Tibial artery (tissue), 4 donors: ENCODE data around the gene NTRK3.

Source experiments
- DNase-seq, 2 donors: peaks; one replicate each; pipeline ENCODE4 v3.0.0-alpha.2; 2019
- H3K27ac ChIP-seq, 2 donors: fragments of 200-600 bp; sonication (generic) in 1 of 2; 1 replicate in 1 of 2; 2 replicates in 1 of 2; pipeline ENCODE4 v1.5.1; 2018 to 2019; ENCODE audit warnings: mild to moderate bottlenecking in 1 of 2
- H3K27me3 ChIP-seq, 2 donors: fragments of 200-600 bp; sonication (generic) in 1 of 2; one replicate each; pipeline versions ENCODE4 v1.5.1 to v1.6.0; 2016 to 2019
- H3K36me3 ChIP-seq, 3 donors: fragments of 200-600 bp; sonication (generic) in 2 of 3; one replicate each; pipeline ENCODE4 v1.5.1; 2016 to 2019; ENCODE audit warnings: mild to moderate bottlenecking in 2 of 3
- H3K4me1 ChIP-seq, 4 donors: fragments of 200-600 bp; sonication (generic) in 2 of 4; 1 replicate in 3 of 4; 2 replicates in 1 of 4; pipeline ENCODE4 v1.5.1; 2016 to 2019
- H3K4me3 ChIP-seq, 2 donors: fragments of 200-600 bp; sonication (generic) in 1 of 2; 1 replicate in 1 of 2; 2 replicates in 1 of 2; pipeline ENCODE4 v1.5.1; 2018 to 2019; ENCODE audit warnings: mild to moderate bottlenecking in 2 of 2
- H3K9me3 ChIP-seq, 3 donors: fragments of 200-600 bp; sonication (generic) in 1 of 3; one replicate each; pipeline ENCODE4 v1.5.1; 2016 to 2019
- intact Hi-C: fragments of 100-400 bp; cut with DNase I; formaldehyde crosslinking; loops from one replicate; pipeline ENCODE4 v1.15.0; 2023; ENCODE audit warnings: low total_unique reads
- TF ChIP-seq, protein P1 (sequence below), 2 experiments: fragments of 200-600 bp in 1 of 2; fragments of 450-650 bp in 1 of 2; IDR thresholded peaks; one replicate each; pipeline ENCODE4 v1.5.1; 2017 to 2019; ENCODE audit warnings: antibody characterized with exemption in 2 of 2, mild to moderate bottlenecking in 1 of 2, moderate library complexity in 1 of 2

NTRK3 gene

DNA sequence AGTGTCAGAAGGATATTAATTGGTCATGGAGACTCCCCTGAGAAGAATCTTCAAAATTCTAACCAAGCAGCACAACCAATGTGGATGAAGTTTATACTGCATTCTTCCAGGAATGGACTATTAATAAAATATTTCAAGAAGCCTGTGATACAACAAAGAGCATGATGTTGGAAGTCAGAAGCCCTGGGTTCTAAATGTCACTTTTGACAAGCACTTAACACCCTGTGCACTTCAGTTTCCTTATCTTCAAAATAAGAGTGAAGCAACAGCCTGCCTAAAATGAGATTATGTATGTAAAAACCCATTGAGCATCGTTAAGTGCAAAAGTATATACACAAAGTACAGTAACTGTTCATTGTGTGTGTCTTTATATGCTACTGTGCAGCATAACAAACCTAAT lies 369.4 kb downstream of the NTRK3 start:
- intact Hi-C loops, result no loop called here
- H3K27ac ChIP-seq, result no peak overlapping the region
- H3K27me3 ChIP-seq, result no peaks in the 10 kb centered on the region
- H3K4me1 ChIP-seq, result no peaks in the 10 kb centered on the region
- H3K4me3 ChIP-seq, result no peak overlapping the region
- TF ChIP-seq, protein P1, sequence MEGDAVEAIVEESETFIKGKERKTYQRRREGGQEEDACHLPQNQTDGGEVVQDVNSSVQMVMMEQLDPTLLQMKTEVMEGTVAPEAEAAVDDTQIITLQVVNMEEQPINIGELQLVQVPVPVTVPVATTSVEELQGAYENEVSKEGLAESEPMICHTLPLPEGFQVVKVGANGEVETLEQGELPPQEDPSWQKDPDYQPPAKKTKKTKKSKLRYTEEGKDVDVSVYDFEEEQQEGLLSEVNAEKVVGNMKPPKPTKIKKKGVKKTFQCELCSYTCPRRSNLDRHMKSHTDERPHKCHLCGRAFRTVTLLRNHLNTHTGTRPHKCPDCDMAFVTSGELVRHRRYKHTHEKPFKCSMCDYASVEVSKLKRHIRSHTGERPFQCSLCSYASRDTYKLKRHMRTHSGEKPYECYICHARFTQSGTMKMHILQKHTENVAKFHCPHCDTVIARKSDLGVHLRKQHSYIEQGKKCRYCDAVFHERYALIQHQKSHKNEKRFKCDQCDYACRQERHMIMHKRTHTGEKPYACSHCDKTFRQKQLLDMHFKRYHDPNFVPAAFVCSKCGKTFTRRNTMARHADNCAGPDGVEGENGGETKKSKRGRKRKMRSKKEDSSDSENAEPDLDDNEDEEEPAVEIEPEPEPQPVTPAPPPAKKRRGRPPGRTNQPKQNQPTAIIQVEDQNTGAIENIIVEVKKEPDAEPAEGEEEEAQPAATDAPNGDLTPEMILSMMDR (IDR thresholded peaks at IDR 0.05), result no peak
- DNase-seq, result no peak
- no peaks in the 10 kb centered on the region for H3K9me3 ChIP-seq
- no peaks in the 10 kb centered on the region for H3K36me3 ChIP-seq

DNA sequence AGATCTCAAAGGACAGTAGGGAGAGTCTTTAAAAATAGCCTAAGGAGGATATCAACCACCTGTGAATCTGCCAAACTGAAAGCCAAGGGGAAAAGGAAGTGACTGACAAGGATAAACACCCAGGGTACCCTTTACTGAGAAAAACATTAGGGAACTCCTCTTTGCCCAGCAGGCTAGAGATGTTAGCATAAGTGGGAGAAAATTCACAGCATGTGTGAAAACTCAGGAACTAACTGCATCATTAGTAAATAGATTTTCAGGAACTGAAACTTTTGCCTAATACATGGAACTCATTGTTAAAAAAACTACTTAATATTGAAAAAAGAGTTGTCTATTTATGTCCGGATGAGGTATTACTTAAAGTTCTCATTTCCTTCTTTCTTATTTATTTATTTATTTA lies 375.5 kb downstream of the NTRK3 start:
- Histone ChIP-seq H3K27ac (no peak overlapping the region), H3K9me3 (no peaks in the 10 kb centered on the region), H3K36me3 (peaks cover 0 to 10% (median 9%) of the 10 kb centered on the region in 3 donors), H3K27me3 (no peaks in the 10 kb centered on the region), H3K4me3 (no peak overlapping the region), H3K4me1 (peaks cover 0 to 9% (median 0%) of the 10 kb centered on the region in 4 donors)
- intact Hi-C loops, result no loop called here
- no peak for DNase-seq
- TF ChIP-seq, protein P1 (IDR thresholded peaks at IDR 0.05), result no peak

DNA sequence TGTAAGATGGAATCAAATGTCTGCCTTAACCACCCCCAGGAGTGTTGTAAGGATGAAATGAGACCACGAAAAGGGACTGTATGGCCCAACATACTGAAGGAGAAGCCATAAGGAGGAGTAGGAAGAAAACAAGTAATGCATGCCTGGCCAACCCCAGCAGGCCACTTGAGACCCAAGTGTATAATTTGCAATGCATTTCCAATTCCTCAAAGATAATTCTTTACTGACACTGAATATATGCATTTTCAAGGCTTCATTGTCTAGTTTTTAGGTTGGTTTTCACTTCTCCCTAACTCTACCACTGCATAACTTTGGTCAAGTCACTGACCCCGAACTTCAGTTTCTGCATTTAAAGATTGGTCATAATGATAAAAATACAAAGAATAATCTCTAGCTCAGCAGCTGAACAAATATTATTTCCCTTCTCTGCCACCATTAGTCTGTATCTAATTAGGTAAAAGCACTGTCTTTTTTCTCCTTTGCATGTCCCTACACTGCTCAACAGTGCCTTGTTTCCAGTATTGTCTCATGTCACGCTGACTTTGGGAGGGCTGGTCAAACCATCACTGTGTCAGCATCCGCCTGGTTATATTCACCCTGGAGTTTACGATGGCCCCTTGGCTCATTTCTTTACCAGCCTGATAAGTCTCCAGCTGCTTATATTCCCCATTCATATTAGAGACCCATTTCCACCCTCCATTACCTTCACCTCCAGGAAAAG lies 378.6 kb downstream of the NTRK3 start:
- Histone ChIP-seq H3K4me1 (peaks cover 0 to 9% (median 0%) of the 10 kb centered on the region in 4 donors), H3K27me3 (no peaks in the 10 kb centered on the region), H3K36me3 (peaks cover 0 to 10% (median 9%) of the 10 kb centered on the region in 3 donors), H3K27ac (no peak overlapping the region), H3K4me3 (no peak overlapping the region), H3K9me3 (no peaks in the 10 kb centered on the region)
- intact Hi-C loops, result no loop called here
- DNase-seq, result no peak
- TF ChIP-seq, protein P1 (IDR thresholded peaks at IDR 0.05), result no peak

DNA sequence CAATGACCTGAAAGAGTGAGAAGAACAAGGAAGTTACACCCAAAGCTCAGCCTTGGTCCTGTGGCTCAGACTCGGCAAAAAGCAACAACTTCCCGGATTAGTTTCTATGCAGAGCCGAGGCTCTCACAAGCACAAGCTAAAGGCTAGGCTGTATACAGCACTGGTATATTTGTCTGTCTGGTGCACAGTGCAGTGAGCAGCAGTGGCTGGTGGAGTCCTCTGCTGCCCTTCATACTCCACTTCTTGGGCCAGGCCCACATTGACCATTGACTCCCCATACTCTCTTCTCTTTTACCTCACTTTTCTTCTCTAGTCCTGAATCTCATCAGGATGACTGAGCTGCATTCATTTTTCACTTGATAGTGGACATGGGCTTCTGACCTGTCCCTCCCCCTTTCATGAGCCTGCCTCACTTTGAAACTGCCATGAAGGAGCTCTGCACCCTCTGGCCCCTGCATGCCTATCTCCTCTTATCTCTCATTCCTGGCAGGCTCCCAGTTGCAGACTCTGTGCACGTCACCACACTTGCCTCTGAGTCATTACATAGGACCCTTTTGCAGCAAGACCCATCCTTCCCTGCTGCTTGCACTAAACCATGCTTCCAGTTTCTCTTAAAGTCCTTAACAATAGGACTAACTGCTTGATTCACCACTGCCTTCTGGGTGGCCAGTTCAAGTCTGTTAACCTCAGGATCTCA lies 379.3 kb downstream of the NTRK3 start:
- Histone ChIP-seq H3K9me3 (no peaks in the 10 kb centered on the region), H3K4me3 (no peak overlapping the region), H3K36me3 (peaks cover 0 to 10% (median 9%) of the 10 kb centered on the region in 3 donors), H3K27me3 (no peaks in the 10 kb centered on the region), H3K4me1 (peaks cover 0 to 9% (median 0%) of the 10 kb centered on the region in 4 donors), H3K27ac (no peak overlapping the region)
- intact Hi-C loops, result no loop called here
- TF ChIP-seq, protein P1 (IDR thresholded peaks at IDR 0.05), result no peak
- DNase-seq, result no peak

DNA sequence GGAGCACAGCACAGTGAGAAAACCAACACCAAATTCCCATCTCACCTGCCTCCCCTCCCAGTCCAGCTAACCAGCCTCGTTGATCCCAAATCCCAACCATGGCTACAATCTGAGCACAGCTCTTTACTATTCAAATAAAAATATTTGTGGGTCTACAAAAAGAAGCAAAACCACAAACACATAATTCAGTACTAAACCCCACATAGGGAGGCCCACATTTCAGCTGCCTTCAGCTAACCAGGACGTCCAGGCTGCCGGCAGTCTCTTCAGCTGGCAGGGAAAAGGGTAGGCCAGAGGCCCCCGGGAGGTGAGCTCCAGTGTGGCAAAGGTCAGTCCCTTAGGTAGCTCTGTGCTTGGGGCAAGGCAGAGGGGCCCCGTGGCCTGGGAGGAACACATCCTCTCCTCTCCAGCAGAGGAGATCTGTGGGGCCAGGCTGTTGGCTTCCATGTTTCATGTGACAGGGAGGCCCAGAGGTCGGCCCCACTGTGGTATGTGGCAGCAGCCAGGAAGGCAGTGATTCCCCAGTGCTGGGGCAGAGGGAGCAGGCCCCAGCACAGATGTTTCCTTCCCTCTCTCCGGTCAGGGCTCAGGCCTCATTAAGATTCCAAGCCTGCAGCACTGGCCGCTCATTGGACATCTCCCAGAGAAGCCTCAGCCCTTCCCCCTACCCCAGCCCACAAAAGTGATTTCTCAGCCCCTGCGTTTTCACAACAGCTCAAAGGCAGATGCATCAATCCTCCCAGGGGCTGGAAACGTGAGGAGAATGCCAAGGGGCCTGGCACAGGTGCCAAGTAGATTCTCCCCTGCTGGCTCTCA lies 381.4 kb downstream of the NTRK3 start:
- peaks cover 0 to 9% (median 0%) of the 10 kb centered on the region in 4 donors for H3K4me1 ChIP-seq
- no peak overlapping the region for H3K27ac ChIP-seq
- DNase-seq, result peak in 1 of 2 donors; percentile 34
- H3K9me3 ChIP-seq, result no peaks in the 10 kb centered on the region
- H3K4me3 ChIP-seq, result no peak overlapping the region
- no peaks in the 10 kb centered on the region for H3K27me3 ChIP-seq
- intact Hi-C loops, result no loop called here
- H3K36me3 ChIP-seq, result peaks cover 0 to 10% (median 9%) of the 10 kb centered on the region in 3 donors
- TF ChIP-seq, protein P1 (IDR thresholded peaks at IDR 0.05), result no peak
